OCI-LY1 (cell line): Measurements from ENCODE around the gene GABPA.

Experiments used
- H2AFZ ChIP-seq: fragments of 200-600 bp; sonication (generic), shearing (Covaris generic); 2 replicates; pipeline ENCODE4 v1.6.0; 2014; ENCODE audit warnings: antibody characterized with exemption, mild to moderate bottlenecking, low read length
- H3F3A ChIP-seq: fragments of 200-600 bp; sonication (generic), shearing (Covaris generic); 2 replicates; pipeline ENCODE4 v1.6.0; 2014; ENCODE audit warnings: mild to moderate bottlenecking, antibody characterized with exemption, low read length, moderate library complexity; ENCODE audit not compliant: insufficient read depth
- H3K27ac ChIP-seq: fragments of 200-600 bp; sonication (generic); 2 replicates; pipeline ENCODE4 v1.5.1; 2014; ENCODE audit warnings: low read length, mixed run types, mild to moderate bottlenecking, low read depth; ENCODE audit not compliant: poor library complexity, severe bottlenecking
- H3K27me3 ChIP-seq: fragments of 200-600 bp; sonication (generic); 2 replicates; pipeline ENCODE4 v1.6.0; 2014; ENCODE audit warnings: antibody characterized with exemption, mild to moderate bottlenecking, low read length, moderate library complexity; ENCODE audit not compliant: insufficient read depth
- H3K36me3 ChIP-seq: fragments of 200-600 bp; sonication (generic); 2 replicates; pipeline ENCODE4 v1.6.1; 2014; ENCODE audit warnings: mild to moderate bottlenecking, antibody characterized with exemption, low read length, moderate library complexity, mixed read lengths; ENCODE audit not compliant: insufficient read depth
- H3K4me1 ChIP-seq: fragments of 200-600 bp; sonication (generic); 2 replicates; pipeline ENCODE4 v1.5.1; 2014; ENCODE audit warnings: mild to moderate bottlenecking, low read length, moderate library complexity; ENCODE audit not compliant: insufficient read depth, severe bottlenecking
- H3K4me2 ChIP-seq: fragments of 200-600 bp; sonication (generic), shearing (Covaris generic); 2 replicates; pipeline ENCODE4 v1.6.1; 2014; ENCODE audit warnings: low read length
- H3K4me3 ChIP-seq: fragments of 200-600 bp; sonication (generic); 2 replicates; pipeline ENCODE4 v1.5.1; 2014; ENCODE audit warnings: low read length, low read depth, mild to moderate bottlenecking, mixed read lengths; ENCODE audit not compliant: poor library complexity, severe bottlenecking
- H3K79me2 ChIP-seq: fragments of 200-600 bp; shearing (Covaris generic); 2 replicates; pipeline ENCODE4 v1.6.1; 2016; ENCODE audit warnings: mixed run types, low read length, mixed read lengths; ENCODE audit not compliant: insufficient read depth
- H3K9ac ChIP-seq: fragments of 200-600 bp; sonication (generic), shearing (Covaris generic); 2 replicates; pipeline ENCODE4 v1.6.1; 2014; ENCODE audit warnings: mild to moderate bottlenecking, low read length, mixed read lengths
- H3K9me2 ChIP-seq: fragments of 200-600 bp; sonication (generic), shearing (Covaris generic); 2 replicates; pipeline ENCODE4 v1.6.1; 2014; ENCODE audit warnings: low read depth, mild to moderate bottlenecking, low read length, mixed read lengths
- H3K9me3 ChIP-seq: fragments of 200-600 bp; shearing (Covaris generic); 2 replicates; pipeline ENCODE4 v1.6.1; 2014; ENCODE audit warnings: low read length, mixed read lengths
- H4K20me1 ChIP-seq: fragments of 200-600 bp; sonication (generic), shearing (Covaris generic); 2 replicates; pipeline ENCODE4 v1.6.0; 2016; ENCODE audit warnings: mild to moderate bottlenecking, low read length; ENCODE audit not compliant: insufficient read depth
- EZH2 ChIP-seq: fragments of 200-600 bp; sonication (generic), shearing (Covaris generic); IDR thresholded peaks from 2 replicates; pipeline ENCODE4 v1.8.0; 2017; ENCODE audit warnings: borderline replicate concordance, mixed run types, mild to moderate bottlenecking, antibody characterized with exemption, low read length, moderate library complexity, mixed read lengths
- TF ChIP-seq, protein P1 (sequence below): fragments of 200-600 bp; sonication (generic), shearing (Covaris generic); IDR thresholded peaks from 2 replicates; pipeline ENCODE4 v1.5.1; 2017; ENCODE audit warnings: mild to moderate bottlenecking, antibody characterized with exemption, low read length, moderate library complexity, mixed read lengths

The GABPA gene

DNA sequence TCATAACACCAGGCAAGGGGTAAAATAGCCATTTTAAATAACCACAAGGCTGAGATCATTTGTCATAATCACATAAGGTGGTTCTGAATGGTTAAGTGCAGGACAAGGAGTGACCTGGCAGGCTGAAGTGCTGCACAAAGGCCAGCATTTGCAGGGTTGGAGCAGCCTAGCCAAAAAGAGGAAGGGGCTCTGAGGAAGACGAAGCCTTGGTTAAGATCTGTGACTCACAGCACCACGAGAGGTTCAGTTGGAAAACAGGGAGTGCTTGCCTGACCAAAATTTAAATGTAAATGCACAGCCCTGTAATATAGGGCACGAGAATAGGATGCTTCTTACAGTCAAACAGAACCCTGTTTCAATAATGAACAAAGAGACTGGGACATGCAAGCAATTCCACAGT, 12.1 kb upstream of the GABPA start:
- Histone ChIP-seq H3K36me3 (peaks cover 64% of the 10 kb centered on the region), H3K4me3 (no peak overlapping the region), H3K9me3 (no peaks in the 10 kb centered on the region)

DNA sequence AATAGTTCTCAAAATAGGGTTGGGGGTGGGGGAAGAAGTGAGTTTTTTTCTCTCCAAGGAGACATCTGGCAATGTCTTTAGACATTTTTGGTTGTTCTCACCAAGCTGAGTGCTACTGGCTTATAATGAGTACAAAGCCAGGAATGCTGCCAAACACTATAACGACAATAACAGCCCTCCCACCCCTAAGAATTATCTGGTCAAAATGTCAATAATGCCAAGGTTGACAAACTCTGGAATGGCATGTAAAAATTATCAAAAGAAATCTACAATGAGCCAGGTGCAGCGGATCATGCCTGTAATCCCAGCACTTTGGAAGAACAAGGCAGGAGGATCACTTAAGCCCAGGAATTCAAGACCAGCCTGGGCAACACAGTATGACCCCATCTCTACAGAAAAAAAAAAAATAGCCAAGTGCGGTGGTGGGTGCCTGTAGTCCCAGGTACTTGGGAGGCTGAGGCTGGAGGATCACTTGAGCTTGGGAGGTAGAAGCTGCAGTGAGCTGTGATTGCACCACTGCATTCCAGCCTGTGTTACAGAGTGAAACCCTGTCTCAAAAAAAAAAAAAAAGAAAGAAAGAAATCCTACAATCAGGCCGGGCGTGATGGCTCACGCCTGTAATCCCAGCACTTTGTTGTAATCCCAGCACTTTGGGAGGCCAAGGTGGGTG, 2.5 kb upstream of the GABPA start:
- H3K4me1 ChIP-seq: peaks cover 28% of the 10 kb centered on the region
- H3K36me3 ChIP-seq: peaks cover 38% of the 10 kb centered on the region
- H2AFZ ChIP-seq: no peak overlapping the region
- H3K9me3 ChIP-seq: no peaks in the 10 kb centered on the region
- H4K20me1 ChIP-seq: no peaks in the 10 kb centered on the region
- H3K9me2 ChIP-seq: no peaks in the 10 kb centered on the region
- TF ChIP-seq, protein P1, sequence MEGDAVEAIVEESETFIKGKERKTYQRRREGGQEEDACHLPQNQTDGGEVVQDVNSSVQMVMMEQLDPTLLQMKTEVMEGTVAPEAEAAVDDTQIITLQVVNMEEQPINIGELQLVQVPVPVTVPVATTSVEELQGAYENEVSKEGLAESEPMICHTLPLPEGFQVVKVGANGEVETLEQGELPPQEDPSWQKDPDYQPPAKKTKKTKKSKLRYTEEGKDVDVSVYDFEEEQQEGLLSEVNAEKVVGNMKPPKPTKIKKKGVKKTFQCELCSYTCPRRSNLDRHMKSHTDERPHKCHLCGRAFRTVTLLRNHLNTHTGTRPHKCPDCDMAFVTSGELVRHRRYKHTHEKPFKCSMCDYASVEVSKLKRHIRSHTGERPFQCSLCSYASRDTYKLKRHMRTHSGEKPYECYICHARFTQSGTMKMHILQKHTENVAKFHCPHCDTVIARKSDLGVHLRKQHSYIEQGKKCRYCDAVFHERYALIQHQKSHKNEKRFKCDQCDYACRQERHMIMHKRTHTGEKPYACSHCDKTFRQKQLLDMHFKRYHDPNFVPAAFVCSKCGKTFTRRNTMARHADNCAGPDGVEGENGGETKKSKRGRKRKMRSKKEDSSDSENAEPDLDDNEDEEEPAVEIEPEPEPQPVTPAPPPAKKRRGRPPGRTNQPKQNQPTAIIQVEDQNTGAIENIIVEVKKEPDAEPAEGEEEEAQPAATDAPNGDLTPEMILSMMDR: no peak
- TF ChIP-seq EZH2: no peak
- peaks cover 48% of the 10 kb centered on the region for H3K79me2 ChIP-seq
- no peaks in the 10 kb centered on the region for H3F3A ChIP-seq
- no peak overlapping the region for H3K27ac ChIP-seq
- no peak overlapping the region for H3K4me3 ChIP-seq
- no peak overlapping the region for H3K9ac ChIP-seq
- H3K4me2 ChIP-seq: no peak overlapping the region
- no peaks in the 10 kb centered on the region for H3K27me3 ChIP-seq

More for the DNA sequence above, 12.1 kb upstream of the GABPA start:
- no peak overlapping the region for H3K4me2 ChIP-seq
- no peak overlapping the region for H3K9ac ChIP-seq
- no peaks in the 10 kb centered on the region for H4K20me1 ChIP-seq
- no peak overlapping the region for H2AFZ ChIP-seq
- H3K27me3 ChIP-seq: no peaks in the 10 kb centered on the region
- TF ChIP-seq EZH2: no peak
- TF ChIP-seq, protein P1: no peak
- no peaks in the 10 kb centered on the region for H3K9me2 ChIP-seq
- H3K79me2 ChIP-seq: no peaks in the 10 kb centered on the region
- H3K4me1 ChIP-seq: no peaks in the 10 kb centered on the region
- no peak overlapping the region for H3K27ac ChIP-seq
- H3F3A ChIP-seq: no peaks in the 10 kb centered on the region

DNA sequence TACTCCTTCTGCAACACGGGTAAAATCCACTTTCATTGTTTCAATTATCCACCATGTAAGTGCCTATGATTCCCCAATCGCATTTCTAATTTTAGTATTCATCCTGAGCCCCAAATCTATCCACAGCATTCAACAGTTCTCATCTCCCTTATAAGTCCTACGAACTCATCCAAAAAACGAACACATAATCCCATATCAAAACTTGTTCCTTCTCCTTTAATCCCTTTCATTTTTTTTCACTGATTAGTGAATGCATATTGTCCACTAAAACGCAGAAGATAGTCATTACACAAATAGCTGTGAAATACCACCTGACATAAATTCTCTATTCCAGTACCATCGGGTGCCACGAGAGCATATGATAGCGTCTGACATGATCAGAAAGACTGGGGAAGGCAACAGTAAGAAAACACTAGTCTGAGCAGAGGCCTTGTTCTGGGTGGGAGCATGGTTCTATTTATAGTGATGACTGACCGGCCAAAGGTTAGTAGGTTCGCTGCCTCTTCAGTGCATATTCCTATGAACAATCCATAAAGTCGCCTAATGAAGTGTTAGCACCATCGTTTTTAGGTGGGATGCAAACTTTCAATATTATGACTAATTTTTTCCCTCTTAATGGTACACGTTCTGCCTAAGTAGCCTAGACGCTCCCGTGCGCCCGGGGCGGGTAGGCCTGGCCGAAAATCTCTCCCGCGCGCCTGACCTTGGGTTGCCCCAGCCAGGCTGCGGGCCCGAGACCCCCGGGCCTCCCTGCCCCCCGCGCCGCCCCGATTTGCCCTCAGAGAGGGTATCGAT, 716 bp upstream of the GABPA start:
- H3K79me2 ChIP-seq: peaks cover 64% of the 10 kb centered on the region
- H3K27me3 ChIP-seq: no peaks in the 10 kb centered on the region
- H3K36me3 ChIP-seq: peaks cover 19% of the 10 kb centered on the region
- H3K9ac ChIP-seq: peak overlapping the region; percentile 99
- H3F3A ChIP-seq: no peaks in the 10 kb centered on the region
- H3K4me3 ChIP-seq: peak overlapping the region; percentile 97
- no peaks in the 10 kb centered on the region for H3K9me2 ChIP-seq
- H4K20me1 ChIP-seq: no peaks in the 10 kb centered on the region
- H2AFZ ChIP-seq: no peak overlapping the region
- H3K27ac ChIP-seq: peak overlapping the region; percentile 94
- no peaks in the 10 kb centered on the region for H3K9me3 ChIP-seq
- H3K4me1 ChIP-seq: peaks cover 47% of the 10 kb centered on the region
- peak overlapping the region; percentile 81 for H3K4me2 ChIP-seq
- TF ChIP-seq, protein P1: no peak
- TF ChIP-seq EZH2: no peak
